Gastroesophageal sphincter (tissue), 3 donors: ENCODE measurements around the gene MYH3.

Experiments
- CTCF ChIP-seq, 4 experiments: fragments of 200-600 bp in 2 of 4; fragments of 450-650 bp in 2 of 4; sonication (generic) in 1 of 4; IDR thresholded peaks; one replicate each; pipeline ENCODE4 v1.5.1; 2017 to 2019; ENCODE audit warnings: antibody characterized with exemption in 4 of 4, mild to moderate bottlenecking in 2 of 4, moderate library complexity in 2 of 4
- POLR2A ChIP-seq, 2 donors: fragments of 450-650 bp; IDR thresholded peaks; one replicate each; pipeline ENCODE4 v1.6.1; 2017; ENCODE audit warnings: antibody characterized with exemption in 2 of 2, mild to moderate bottlenecking in 2 of 2, moderate library complexity in 1 of 2
- POLR2AphosphoS5 ChIP-seq: sonication (generic); formaldehyde crosslinking; IDR thresholded peaks from one replicate; pipeline ENCODE4 v1.6.1; 2017; ENCODE audit warnings: antibody characterized with exemption

- TF ChIP-seq CTCF (IDR thresholded peaks at IDR 0.05) (no peak), POLR2AphosphoS5 (no peak), POLR2A (IDR thresholded peaks at IDR 0.05) (no peak)
Observed at GRCh38 chr17:10661437-10661836, 4.3 kb upstream of the MYH3 start.
